Muscle layer of colon (tissue), 2 donors: Measurements from ENCODE around the gene TMPRSS13.

ENCODE experiments used
- H3K27ac ChIP-seq: one replicate; pipeline ENCODE4 v1.7.0; 2013; ENCODE audit warnings: low read depth, mild to moderate bottlenecking, low read length, moderate library complexity
- H3K27me3 ChIP-seq, 2 donors: one replicate each; pipeline ENCODE4 v1.7.0; 2013; ENCODE audit warnings: low read length in 2 of 2, mild to moderate bottlenecking in 2 of 2; ENCODE audit not compliant: insufficient read depth in 2 of 2, control insufficient read depth in 1 of 2
- H3K36me3 ChIP-seq: one replicate; pipeline ENCODE4 v1.7.0; 2013; ENCODE audit warnings: mild to moderate bottlenecking, low read length; ENCODE audit not compliant: insufficient read depth
- H3K4me1 ChIP-seq: one replicate; pipeline ENCODE4 v1.7.0; 2013; ENCODE audit warnings: mild to moderate bottlenecking, low read length; ENCODE audit not compliant: insufficient read depth
- H3K4me3 ChIP-seq, 2 donors: one replicate each; pipeline ENCODE4 v1.7.0; 2013; ENCODE audit warnings: low read length in 2 of 2, low read depth in 1 of 2, mild to moderate bottlenecking in 1 of 2, moderate library complexity in 1 of 2
- H3K9ac ChIP-seq: one replicate; pipeline ENCODE4 v1.7.0; 2013; ENCODE audit warnings: low read length
- H3K9me3 ChIP-seq: one replicate; pipeline ENCODE4 v1.7.0; 2013; ENCODE audit warnings: mild to moderate bottlenecking, low read length
- donor health status: abdominal sarcoma.
- donor health status: Adenocarcinoma of cecum.

The TMPRSS13 gene

DNA sequence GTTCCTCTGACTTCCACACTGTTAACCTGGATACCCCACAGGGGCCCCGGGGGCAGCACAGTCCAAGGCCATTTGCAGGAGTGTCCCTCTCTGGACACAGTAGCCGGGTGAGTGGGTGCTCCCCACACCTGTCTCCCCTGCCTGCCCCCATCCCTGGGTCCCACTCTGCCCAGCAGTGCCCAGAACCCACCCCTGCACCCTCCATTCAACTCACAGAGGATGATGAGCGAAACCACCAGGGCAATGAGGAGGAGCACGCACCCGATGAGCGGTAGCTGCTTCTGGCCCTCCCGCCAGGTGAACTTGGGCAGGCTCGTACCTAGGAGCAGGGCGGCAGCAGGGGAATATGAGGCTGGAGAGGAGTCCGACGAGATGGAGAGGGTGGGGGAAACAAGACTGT is 12.2 kb downstream of the TMPRSS13 start:
- no peaks in the 10 kb centered on the region for H3K36me3 ChIP-seq
- no peak overlapping the region for H3K9ac ChIP-seq
- H3K4me1 ChIP-seq = no peaks in the 10 kb centered on the region
- H3K27me3 ChIP-seq = no peaks in the 10 kb centered on the region
- no peak overlapping the region for H3K4me3 ChIP-seq
- H3K9me3 ChIP-seq = no peaks in the 10 kb centered on the region
- H3K27ac ChIP-seq = no peak overlapping the region

DNA sequence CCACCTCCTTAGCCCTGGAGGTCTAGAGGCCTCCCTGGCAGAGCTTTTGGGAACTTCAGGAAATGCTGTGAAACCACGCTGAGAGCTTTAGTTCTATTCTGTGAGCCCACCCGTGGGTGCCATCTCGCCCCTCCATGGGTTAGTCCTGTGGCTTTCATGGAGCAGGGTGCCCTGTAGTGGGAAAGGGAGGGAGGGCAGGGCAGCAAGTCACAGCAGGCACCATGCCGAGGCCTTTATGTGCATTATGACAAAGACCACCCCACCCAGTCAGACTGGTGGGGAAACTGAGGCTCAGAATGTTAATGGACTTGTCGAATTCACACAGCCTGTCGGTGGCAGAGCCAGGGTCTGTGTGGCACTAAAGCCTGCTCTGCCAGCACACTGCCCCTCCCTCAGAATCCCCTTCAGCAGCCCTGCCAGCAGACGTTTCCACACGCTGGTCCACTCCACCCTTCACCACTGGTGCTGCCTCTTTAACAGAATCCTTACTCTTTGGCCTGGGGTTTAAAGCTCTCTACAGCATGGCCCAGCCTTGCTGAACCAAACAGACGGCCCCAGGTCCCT is 13.4 kb downstream of the TMPRSS13 start:
- no peaks in the 10 kb centered on the region for H3K9me3 ChIP-seq
- H3K36me3 ChIP-seq = no peaks in the 10 kb centered on the region
- no peak overlapping the region for H3K4me3 ChIP-seq
- no peaks in the 10 kb centered on the region for H3K4me1 ChIP-seq
- no peak overlapping the region for H3K27ac ChIP-seq
- no peak overlapping the region for H3K9ac ChIP-seq
- H3K27me3 ChIP-seq = no peaks in the 10 kb centered on the region

DNA sequence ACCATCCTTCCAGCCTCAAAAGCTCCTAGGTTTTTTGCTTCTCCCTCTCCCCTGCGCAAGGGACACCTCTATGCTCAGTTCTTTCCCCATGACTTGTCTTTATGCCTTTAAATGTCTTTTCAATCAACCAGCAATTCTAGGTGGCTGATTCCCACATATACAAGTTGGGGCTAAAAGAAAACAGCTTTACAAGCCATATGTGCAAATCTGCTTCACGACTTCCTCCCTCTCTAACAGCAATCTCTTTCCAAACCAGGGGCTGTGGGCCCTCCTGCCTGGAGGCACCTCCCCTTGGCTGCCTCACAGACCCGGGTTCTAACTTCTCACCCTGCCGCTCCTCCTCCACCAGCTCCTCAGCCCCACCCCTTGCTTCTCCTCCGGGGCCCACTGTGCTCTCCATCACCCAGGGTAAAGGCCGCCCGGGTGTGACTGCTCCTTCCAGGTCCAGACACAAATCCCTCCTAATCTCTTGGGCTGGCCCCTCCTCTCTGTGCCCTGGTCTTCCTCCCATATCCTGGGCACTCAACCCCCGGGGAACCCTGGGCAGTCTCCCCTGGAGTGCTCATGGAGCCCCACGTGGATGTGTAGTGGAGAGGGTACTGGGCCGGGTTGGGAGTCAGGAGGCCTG is 14.1 kb downstream of the TMPRSS13 start:
- H3K9ac ChIP-seq = no peak overlapping the region
- H3K27me3 ChIP-seq = no peaks in the 10 kb centered on the region
- no peak overlapping the region for H3K4me3 ChIP-seq
- H3K27ac ChIP-seq = no peak overlapping the region
- H3K9me3 ChIP-seq = no peaks in the 10 kb centered on the region
- H3K36me3 ChIP-seq = no peaks in the 10 kb centered on the region
- no peaks in the 10 kb centered on the region for H3K4me1 ChIP-seq

DNA sequence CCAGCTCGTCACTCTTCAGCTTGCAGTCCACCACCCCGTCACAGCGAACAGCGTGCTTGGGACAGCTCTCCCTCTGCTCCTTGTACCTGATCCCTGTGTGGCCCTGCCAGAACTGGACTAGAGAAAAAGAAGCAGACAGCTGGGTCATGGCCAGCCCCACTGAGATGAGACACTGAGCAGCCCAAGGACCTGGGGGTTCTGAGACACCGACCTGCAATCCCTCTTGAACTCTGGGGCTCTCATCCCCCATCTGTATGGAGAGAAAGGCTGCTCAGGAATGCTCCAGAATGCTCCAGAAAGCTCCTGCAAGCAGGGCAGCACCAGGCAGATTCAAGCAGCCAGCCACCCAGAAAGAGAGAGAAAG is 14.8 kb downstream of the TMPRSS13 start:
- Histone ChIP-seq H3K9me3 (no peaks in the 10 kb centered on the region), H3K36me3 (no peaks in the 10 kb centered on the region), H3K27ac (no peak overlapping the region), H3K27me3 (no peaks in the 10 kb centered on the region), H3K9ac (no peak overlapping the region), H3K4me1 (no peaks in the 10 kb centered on the region), H3K4me3 (no peak overlapping the region)

DNA sequence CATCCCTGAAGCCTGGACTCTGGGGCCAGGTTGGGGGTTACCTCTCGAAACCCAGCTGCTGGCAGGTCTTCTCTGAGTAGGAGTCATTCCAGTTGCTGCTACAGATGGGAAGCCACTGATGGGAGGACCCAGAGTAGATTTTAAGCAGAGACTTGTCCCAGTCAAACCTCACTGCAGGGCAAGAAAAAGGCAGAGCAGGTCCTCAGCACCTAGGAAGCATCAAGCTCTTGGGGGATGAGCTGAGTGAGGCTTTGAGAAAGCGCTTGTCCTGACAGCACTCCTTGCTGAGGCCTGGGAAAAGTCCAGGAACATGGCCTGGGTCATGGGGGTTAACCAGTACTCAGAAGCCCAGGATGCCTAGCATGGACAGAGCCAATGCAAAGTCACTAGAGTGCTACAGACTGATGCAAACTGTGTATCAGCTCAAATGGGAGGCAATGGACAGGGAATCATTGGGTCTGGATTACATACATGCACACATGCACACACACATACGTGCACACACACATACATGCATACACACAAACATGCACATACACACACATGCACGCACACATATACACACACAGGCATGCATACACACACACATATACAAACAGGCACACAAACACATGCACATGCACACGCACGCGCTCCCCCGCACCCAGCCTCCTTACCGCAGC is 15.3 kb downstream of the TMPRSS13 start:
- no peaks in the 10 kb centered on the region for H3K9me3 ChIP-seq
- H3K27ac ChIP-seq = no peak overlapping the region
- H3K27me3 ChIP-seq = no peaks in the 10 kb centered on the region
- H3K36me3 ChIP-seq = no peaks in the 10 kb centered on the region
- no peaks in the 10 kb centered on the region for H3K4me1 ChIP-seq
- no peak overlapping the region for H3K4me3 ChIP-seq
- H3K9ac ChIP-seq = no peak overlapping the region

DNA sequence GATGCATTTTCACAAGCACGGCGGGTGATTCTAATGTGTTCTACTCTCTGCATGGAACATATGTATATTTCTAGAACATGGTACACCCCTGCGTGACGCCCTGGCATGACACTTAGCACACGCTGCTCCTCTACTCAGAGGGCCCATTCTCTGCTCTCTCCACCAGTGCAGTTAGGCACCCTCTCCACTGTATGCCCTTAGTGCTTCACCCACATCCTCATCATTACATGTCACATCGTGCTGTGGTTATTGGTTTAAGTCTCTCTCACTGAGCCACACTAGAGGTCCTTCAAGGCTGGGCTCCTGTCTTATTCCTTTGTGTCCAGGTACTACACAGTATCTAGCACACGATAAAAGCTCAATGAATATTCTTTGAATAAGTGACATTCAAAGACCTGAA is 16.7 kb downstream of the TMPRSS13 start:
- Histone ChIP-seq H3K9ac (no peak overlapping the region), H3K27me3 (no peaks in the 10 kb centered on the region)

DNA sequence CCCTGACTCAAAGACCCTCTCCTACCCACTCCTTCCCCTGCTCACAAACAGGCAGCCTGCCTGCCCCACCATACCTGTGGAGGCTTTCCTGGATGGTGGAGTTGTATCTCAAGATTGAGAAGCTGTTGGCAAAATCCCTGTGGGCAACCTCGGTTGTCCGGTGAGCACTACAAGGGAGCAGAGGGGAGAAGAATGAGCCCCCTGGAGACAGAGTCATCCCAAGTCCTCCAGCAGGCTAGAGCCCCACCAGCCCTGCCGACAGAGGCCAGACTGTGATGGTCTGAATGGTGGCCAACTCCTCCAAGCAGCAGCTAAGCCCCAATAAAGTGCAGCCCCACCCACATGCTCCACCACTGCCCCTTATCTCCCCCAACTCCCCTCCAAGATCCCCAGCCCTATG is 17.5 kb downstream of the TMPRSS13 start:
- Histone ChIP-seq H3K9me3 (no peaks in the 10 kb centered on the region), H3K4me1 (peaks cover 10% of the 10 kb centered on the region), H3K27me3 (no peaks in the 10 kb centered on the region)

More for the DNA sequence above, 16.7 kb downstream of the TMPRSS13 start:
- Histone ChIP-seq H3K36me3 (no peaks in the 10 kb centered on the region), H3K27ac (no peak overlapping the region), H3K9me3 (no peaks in the 10 kb centered on the region), H3K4me3 (no peak overlapping the region), H3K4me1 (peaks cover 4% of the 10 kb centered on the region)

DNA sequence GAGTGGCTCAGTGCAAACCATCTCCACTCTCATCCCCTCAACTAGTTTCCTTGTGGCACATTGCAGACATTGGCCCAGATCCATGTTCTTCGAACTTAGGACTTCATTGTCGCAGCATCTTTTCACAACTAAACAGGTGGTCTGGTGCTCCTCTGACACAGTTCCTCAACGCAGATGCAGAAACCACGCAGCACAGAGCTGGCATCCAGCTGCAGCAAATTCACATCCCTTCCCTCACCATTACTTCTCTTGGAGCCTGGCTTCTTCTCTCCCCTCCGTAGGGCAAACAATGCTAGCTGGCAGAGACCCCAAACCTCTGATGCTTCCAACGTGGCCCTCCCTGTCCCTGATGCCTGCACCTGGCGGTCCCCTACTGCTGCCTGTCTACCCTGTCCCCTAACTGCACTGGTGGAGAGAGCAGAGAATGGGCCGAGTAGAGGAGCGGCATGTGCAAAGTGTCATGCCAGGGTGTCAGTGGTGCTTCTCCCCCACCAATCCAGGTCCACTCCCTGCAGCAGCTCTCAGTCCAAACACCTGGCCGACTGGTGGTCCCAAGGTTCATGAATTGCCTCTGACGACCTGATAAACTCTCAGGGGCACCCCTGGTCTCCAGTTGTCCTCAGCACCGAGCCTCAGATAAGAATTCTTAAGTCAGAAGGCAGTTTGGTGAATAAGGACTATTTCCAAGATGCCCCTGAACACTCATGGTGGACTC is 18.1 kb downstream of the TMPRSS13 start:
- Histone ChIP-seq H3K4me3 (no peak overlapping the region), H3K9ac (no peak overlapping the region), H3K27ac (no peak overlapping the region), H3K4me1 (peaks cover 10% of the 10 kb centered on the region), H3K9me3 (no peaks in the 10 kb centered on the region), H3K36me3 (no peaks in the 10 kb centered on the region), H3K27me3 (no peaks in the 10 kb centered on the region)

More for the DNA sequence above, 17.5 kb downstream of the TMPRSS13 start:
- Histone ChIP-seq H3K27ac (no peak overlapping the region), H3K4me3 (no peak overlapping the region), H3K9ac (no peak overlapping the region), H3K36me3 (no peaks in the 10 kb centered on the region)

DNA sequence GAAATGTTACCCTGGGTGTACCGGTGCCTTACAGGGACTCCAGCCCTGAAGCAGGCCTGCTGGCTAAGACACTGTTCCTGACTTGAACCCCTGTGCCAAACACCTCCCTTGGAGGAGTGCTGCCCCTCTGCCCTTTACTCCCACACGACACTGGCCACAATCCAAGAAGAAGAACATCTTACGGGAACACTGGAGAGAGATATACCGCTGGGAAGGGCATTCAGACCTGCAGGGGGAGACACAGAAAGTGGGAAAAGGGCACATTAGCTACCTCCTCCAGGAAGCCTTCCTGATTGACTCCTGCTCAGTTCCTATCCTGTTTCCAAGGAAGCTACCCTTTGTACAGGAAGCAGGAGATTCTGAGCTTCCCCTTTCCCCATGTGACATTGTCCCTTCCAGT is 18.7 kb downstream of the TMPRSS13 start:
- Histone ChIP-seq H3K9ac (no peak overlapping the region), H3K9me3 (no peaks in the 10 kb centered on the region), H3K4me1 (peaks cover 10% of the 10 kb centered on the region), H3K4me3 (no peak overlapping the region), H3K27ac (no peak overlapping the region), H3K36me3 (no peaks in the 10 kb centered on the region), H3K27me3 (no peaks in the 10 kb centered on the region)

DNA sequence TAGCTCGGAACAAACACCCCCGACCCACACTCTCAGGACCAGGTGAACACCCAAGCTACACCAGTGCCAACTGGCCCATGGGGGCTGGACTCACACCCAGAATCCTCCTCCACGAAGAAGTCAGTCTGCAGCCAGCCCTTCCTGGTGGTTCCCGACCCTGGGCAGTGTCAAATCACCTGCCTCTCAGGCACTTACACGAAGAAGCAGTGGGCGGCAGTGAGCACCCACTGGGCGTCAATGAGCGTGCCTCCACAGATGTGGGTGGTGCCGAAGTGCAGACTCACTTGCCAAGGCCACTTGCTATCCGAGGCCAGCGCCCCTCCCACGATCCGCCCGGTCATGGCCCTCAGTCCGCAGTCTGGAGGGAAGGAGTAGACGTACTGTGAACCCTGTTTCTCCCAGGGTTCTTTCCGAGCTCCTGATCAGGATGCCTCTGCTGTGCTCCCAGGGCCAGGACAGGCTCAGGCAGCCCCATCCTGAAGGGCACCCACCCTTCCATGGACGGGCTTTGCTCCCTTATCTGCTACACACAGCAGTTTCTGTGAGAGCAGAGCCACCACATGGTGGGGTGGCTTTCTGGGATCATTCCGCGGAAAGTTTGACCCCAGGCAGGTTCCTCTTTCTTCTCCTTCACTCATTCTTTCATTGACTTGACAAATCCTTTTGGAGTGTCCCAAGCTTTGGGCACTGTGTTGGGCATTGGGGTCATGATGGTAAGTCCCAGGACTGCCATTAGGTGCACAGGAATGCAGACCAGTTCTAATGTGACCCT is 19.4 kb downstream of the TMPRSS13 start:
- Histone ChIP-seq H3K4me3 (no peak overlapping the region), H3K27me3 (no peaks in the 10 kb centered on the region), H3K27ac (no peak overlapping the region), H3K4me1 (peaks cover 10% of the 10 kb centered on the region), H3K36me3 (no peaks in the 10 kb centered on the region), H3K9ac (no peak overlapping the region), H3K9me3 (no peaks in the 10 kb centered on the region)

DNA sequence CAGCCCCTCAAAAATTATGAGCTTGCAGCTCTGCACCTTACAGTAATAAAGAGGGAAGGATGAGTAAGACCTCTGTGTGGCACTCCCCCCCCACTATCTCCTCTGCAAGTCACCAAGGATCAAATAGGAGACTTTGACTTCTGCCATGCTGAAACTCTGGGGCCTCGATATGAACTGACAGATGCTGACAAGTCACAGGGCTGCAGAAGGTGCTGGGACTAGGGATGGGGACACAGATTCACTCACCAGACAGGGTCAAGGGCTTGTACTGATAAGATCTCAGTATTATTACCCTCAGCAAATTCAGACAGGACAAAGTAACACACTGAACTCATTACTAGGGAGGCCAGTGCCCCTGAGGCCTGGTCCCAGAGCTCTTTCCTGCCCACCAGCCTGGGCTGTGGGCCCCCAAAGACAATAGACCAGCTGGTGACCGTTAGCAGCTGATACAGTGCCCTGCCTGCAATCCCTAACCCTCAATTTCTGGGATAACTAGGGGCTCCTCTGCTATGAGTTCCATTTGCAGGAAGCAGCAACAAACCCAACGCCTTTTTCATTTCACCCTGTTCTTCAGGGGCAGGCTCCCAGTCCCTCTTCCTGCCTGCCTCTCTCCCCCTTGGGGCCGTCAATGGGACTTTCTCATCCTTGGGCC is 20.1 kb downstream of the TMPRSS13 start:
- Histone ChIP-seq H3K9me3 (no peaks in the 10 kb centered on the region), H3K27ac (no peak overlapping the region), H3K4me1 (peaks cover 10% of the 10 kb centered on the region), H3K9ac (no peak overlapping the region), H3K27me3 (no peaks in the 10 kb centered on the region), H3K4me3 (no peak overlapping the region), H3K36me3 (no peaks in the 10 kb centered on the region)
